GM19468 (cell line): ENCODE measurements around the gene FNDC3B.
"Not testable (repeated sequence)": the region's sequence is repeated elsewhere in the genome, so short reads cannot be mapped to it uniquely, and the experiment has no call there.

Source experiments
- ATAC-seq: cut with Tn5 transposase; IDR thresholded peaks from one replicate; pipeline ENCODE4 v1.9.1; 2021; ENCODE audit warnings: mild to moderate bottlenecking, moderate library complexity, moderate number of reproducible peaks; ENCODE audit not compliant: unreplicated experiment; ENCODE audit errors: extremely low read depth

FNDC3B gene

GRCh38 chr3:172244011-172244410, 204.6 kb downstream of the FNDC3B start:
- no peak for ATAC-seq

- ATAC-seq: no peak
These were observed 205.9 kb downstream of the FNDC3B start for GRCh38 chr3:172245241-172245640.

GRCh38 chr3:172246107-172246844, 206.9 kb downstream of the FNDC3B start:
- no peak for ATAC-seq

GRCh38 chr3:172247525-172248274, 208.3 kb downstream of the FNDC3B start:
- ATAC-seq: no peak

GRCh38 chr3:172249039-172249438, 209.7 kb downstream of the FNDC3B start:
- ATAC-seq: no peak

- ATAC-seq: no peak
These were observed 211.8 kb downstream of the FNDC3B start for GRCh38 chr3:172251211-172251610.

- ATAC-seq: no peak
These were observed 213.8 kb downstream of the FNDC3B start for GRCh38 chr3:172253200-172253599.

- no peak for ATAC-seq
These were observed 215.2 kb downstream of the FNDC3B start for GRCh38 chr3:172254542-172254941.

- ATAC-seq: not testable (repeated sequence)
These were observed 215.9 kb downstream of the FNDC3B start for GRCh38 chr3:172255321-172255720.

- ATAC-seq: no peak
These were observed 216.8 kb downstream of the FNDC3B start for GRCh38 chr3:172256101-172256734.

- ATAC-seq: no peak
These were observed 218.4 kb downstream of the FNDC3B start for GRCh38 chr3:172257648-172258400.

GRCh38 chr3:172258624-172259023, 219.2 kb downstream of the FNDC3B start:
- no peak for ATAC-seq

- no peak for ATAC-seq
These were observed 219.7 kb downstream of the FNDC3B start for GRCh38 chr3:172259111-172259541.

- ATAC-seq: no peak
These were observed 220.4 kb downstream of the FNDC3B start for GRCh38 chr3:172259726-172260248.

- no peak for ATAC-seq
These were observed 221.0 kb downstream of the FNDC3B start for GRCh38 chr3:172260381-172260780.

- ATAC-seq: no peak
These were observed 221.7 kb downstream of the FNDC3B start for GRCh38 chr3:172261054-172261453.

GRCh38 chr3:172262991-172263608, 223.7 kb downstream of the FNDC3B start:
- ATAC-seq: no peak

GRCh38 chr3:172263781-172264486, 224.6 kb downstream of the FNDC3B start:
- no peak for ATAC-seq

- ATAC-seq: no peak
These were observed 226.7 kb downstream of the FNDC3B start for GRCh38 chr3:172266103-172266502.
